Activated T-helper 1 cell treated with Interleukin-2 at 50 U/mL for 16 hours (primary cell): Measurements from ENCODE around the gene CHRFAM7A.
"Not testable (repeated sequence)": the region's sequence is repeated elsewhere in the genome, so short reads cannot be mapped to it uniquely, and the experiment has no call there.

Experiments
- DNase-seq: peaks from one replicate; pipeline ENCODE4 v3.0.0-alpha.2; 2020; ENCODE audit warnings: low read depth

Gene CHRFAM7A

GRCh38 chr15:30315704-30316103 is 77.6 kb downstream of the CHRFAM7A start:
- not testable (repeated sequence) for DNase-seq

GRCh38 chr15:30310575-30310974 is 82.8 kb downstream of the CHRFAM7A start:
- not testable (repeated sequence) for DNase-seq
